Calu3 (cell line): Measurements from ENCODE around the gene MCM9. TPM values are rescaled to one million over a fixed set of nuclear protein-coding genes. Genes with fewer than 3 reads are reported as not detected.
"Not testable (repeated sequence)": the region's sequence is repeated elsewhere in the genome, so short reads cannot be mapped to it uniquely, and the experiment has no call there.

ENCODE experiments used
- BruUV-seq: library from RNA; stranded (reverse); fragments of 400-500 nt; replicated peaks from 2 replicates; lab custom pipeline; 2021; lab: Mats Ljungman, UMichigan
- CTCF ChIA-PET: fragments of 300-600 bp; sonication (Branson Sonifier 250); formaldehyde crosslinking; loops from one replicate; lab custom pipeline; 2022; ENCODE audit warnings: antibody characterized with exemption; lab: Charles Lee
- DNase-seq: peaks from one replicate; pipeline ENCODE4 v3.0.0; 2022
- H3K27ac Mint-ChIP-seq: one replicate; pipeline ENCODE4 v1.8.0; 2022; ENCODE audit warnings: mixed read lengths; ENCODE audit not compliant: unreplicated experiment
- H3K27me3 Mint-ChIP-seq: one replicate; pipeline ENCODE4 v1.8.0; 2022; ENCODE audit warnings: mixed read lengths; ENCODE audit not compliant: unreplicated experiment
- H3K36me3 Mint-ChIP-seq: one replicate; pipeline ENCODE4 v1.8.0; 2022; ENCODE audit warnings: mild to moderate bottlenecking, moderate library complexity, mixed read lengths; ENCODE audit not compliant: insufficient read depth, unreplicated experiment
- H3K4me1 Mint-ChIP-seq: one replicate; pipeline ENCODE4 v1.8.0; 2022; ENCODE audit warnings: mild to moderate bottlenecking, low read depth, mixed read lengths; ENCODE audit not compliant: unreplicated experiment
- H3K4me3 Mint-ChIP-seq: one replicate; pipeline ENCODE4 v1.8.0; 2022; ENCODE audit warnings: mild to moderate bottlenecking, low read depth, moderate library complexity, mixed read lengths; ENCODE audit not compliant: unreplicated experiment
- H3K9me3 Mint-ChIP-seq: one replicate; pipeline ENCODE4 v1.8.0; 2022; ENCODE audit warnings: low read depth, mixed read lengths; ENCODE audit not compliant: unreplicated experiment
- intact Hi-C: fragments of 100-400 bp; cut with micrococcal nuclease; formaldehyde crosslinking; loops from one replicate; pipeline ENCODE4 v1.10.0; 2022; ENCODE audit not compliant: unreplicated experiment
- total RNA-seq: library from RNA; stranded (reverse); gene quantifications from 2 replicates; pipeline ENCODE4 v1.2.3, GENCODE V29; 2022
- TF ChIP-seq, protein P1 (sequence below): fragments of 200-600 bp; IDR thresholded peaks from one replicate; pipeline ENCODE4 v1.8.0; 2022; ENCODE audit warnings: antibody characterized with exemption; ENCODE audit not compliant: unreplicated experiment

Gene MCM9
- total RNA-seq, 1 experiment from 2014 or later = 24.6 TPM

DNA sequence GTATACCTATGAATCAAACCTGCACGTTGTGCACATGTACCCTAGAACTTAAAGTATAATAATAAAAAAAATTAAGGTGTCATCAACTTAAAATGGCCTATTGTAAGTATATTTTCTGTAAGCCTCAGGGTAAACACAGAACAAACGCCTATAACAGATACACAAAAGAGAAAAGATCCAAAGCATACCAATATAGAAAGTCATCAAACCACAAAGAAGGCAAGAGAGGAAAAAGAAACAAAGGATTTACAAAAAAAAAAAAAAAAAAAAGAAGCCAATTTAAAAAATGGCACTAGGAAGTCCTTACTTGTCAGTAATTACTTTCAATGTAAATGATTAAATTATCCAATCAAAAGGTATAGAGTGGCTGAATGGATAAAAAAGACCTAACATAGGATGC is 65.6 kb downstream of the MCM9 start:
- no peak for DNase-seq
- Mint-ChIP-seq H3K27me3 (no peaks in the 10 kb centered on the region), H3K27ac (peak overlapping the region; percentile 52), H3K9me3 (no peaks in the 10 kb centered on the region), H3K4me1 (peaks cover 19% of the 10 kb centered on the region), H3K36me3 (no peaks in the 10 kb centered on the region), H3K4me3 (no peak overlapping the region)
- CTCF ChIA-PET = no interaction called here
- TF ChIP-seq, protein P1, sequence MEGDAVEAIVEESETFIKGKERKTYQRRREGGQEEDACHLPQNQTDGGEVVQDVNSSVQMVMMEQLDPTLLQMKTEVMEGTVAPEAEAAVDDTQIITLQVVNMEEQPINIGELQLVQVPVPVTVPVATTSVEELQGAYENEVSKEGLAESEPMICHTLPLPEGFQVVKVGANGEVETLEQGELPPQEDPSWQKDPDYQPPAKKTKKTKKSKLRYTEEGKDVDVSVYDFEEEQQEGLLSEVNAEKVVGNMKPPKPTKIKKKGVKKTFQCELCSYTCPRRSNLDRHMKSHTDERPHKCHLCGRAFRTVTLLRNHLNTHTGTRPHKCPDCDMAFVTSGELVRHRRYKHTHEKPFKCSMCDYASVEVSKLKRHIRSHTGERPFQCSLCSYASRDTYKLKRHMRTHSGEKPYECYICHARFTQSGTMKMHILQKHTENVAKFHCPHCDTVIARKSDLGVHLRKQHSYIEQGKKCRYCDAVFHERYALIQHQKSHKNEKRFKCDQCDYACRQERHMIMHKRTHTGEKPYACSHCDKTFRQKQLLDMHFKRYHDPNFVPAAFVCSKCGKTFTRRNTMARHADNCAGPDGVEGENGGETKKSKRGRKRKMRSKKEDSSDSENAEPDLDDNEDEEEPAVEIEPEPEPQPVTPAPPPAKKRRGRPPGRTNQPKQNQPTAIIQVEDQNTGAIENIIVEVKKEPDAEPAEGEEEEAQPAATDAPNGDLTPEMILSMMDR = no peak
- intact Hi-C loops = no loop called here
- no TSS peak for BruUV-seq

DNA sequence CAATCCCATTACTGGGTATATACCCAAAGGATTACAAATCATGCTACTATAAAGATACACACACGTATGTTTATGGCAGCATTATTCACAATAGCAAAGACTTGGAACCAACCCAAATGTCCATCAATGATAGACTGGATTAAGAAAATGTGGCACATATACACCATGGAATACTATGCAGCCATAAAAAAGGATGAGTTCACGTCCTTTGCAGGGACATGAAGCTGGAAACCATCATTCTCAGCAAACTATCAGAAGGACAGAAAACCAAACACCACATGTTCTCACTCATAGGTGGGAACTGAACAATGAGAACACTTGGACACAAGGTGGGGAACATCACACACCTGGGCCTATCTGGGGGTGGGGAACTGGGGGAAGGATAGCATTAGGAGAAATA is 66.1 kb downstream of the MCM9 start:
- H3K4me1 Mint-ChIP-seq = peaks cover 19% of the 10 kb centered on the region
- H3K9me3 Mint-ChIP-seq, H3K27me3 Mint-ChIP-seq, H3K36me3 Mint-ChIP-seq, CTCF ChIA-PET, intact Hi-C loops, H3K4me3 Mint-ChIP-seq, DNase-seq, BruUV-seq: not testable (repeated sequence)
- H3K27ac Mint-ChIP-seq = peak overlapping the region; percentile 52

DNA sequence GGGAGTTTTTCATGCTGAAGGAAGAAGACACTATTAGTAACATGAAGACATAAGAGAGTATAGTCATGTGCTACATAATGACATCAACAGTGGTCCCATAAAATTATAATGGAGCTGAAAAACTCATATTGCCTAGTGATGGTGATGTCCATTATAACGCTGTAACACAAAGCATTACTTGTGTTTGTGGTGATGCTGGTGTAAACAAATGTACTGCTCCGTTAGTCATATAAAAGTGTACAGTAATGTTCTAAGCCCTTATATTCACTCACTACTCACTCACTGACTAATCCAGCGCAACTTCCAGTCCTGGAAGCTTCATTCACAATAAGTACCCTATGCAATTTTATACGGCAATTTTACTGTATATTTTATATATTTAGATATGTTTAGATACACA is 67.8 kb downstream of the MCM9 start:
- CTCF ChIA-PET = no interaction called here
- H3K27me3 Mint-ChIP-seq = no peaks in the 10 kb centered on the region
- DNase-seq = no peak
- TF ChIP-seq, protein P1 = no peak
- peaks cover 19% of the 10 kb centered on the region for H3K4me1 Mint-ChIP-seq
- intact Hi-C loops = no loop called here
- BruUV-seq = no TSS peak
- no peak overlapping the region for H3K4me3 Mint-ChIP-seq
- H3K27ac Mint-ChIP-seq = no peak overlapping the region
- H3K36me3 Mint-ChIP-seq = no peaks in the 10 kb centered on the region
- no peaks in the 10 kb centered on the region for H3K9me3 Mint-ChIP-seq

DNA sequence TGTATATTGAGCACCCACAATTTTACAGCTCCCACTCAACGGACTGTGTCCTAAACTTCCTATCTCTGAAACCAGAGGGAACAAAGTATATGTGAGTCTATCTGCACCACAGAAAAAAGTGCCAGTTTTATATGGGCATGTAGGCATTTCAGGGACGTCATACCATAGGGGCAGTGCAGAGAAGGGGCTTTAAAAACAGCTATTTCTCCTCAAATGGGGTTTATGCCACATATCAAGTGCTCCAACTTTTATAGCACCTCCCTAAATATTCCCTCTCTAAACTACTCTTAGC is 69.9 kb downstream of the MCM9 start:
- Mint-ChIP-seq H3K27ac (no peak overlapping the region), H3K36me3 (no peaks in the 10 kb centered on the region), H3K4me3 (no peak overlapping the region), H3K27me3 (no peaks in the 10 kb centered on the region), H3K9me3 (no peaks in the 10 kb centered on the region), H3K4me1 (peaks cover 14% of the 10 kb centered on the region)
- intact Hi-C loops = no loop called here
- TF ChIP-seq, protein P1 = no peak
- no TSS peak for BruUV-seq
- DNase-seq = no peak
- CTCF ChIA-PET = interaction anchor here (0.6 kb wide), 1 partner anchor 84 kb away, joined by 3 read pairs; no protein-coding TSS in a partner anchor

DNA sequence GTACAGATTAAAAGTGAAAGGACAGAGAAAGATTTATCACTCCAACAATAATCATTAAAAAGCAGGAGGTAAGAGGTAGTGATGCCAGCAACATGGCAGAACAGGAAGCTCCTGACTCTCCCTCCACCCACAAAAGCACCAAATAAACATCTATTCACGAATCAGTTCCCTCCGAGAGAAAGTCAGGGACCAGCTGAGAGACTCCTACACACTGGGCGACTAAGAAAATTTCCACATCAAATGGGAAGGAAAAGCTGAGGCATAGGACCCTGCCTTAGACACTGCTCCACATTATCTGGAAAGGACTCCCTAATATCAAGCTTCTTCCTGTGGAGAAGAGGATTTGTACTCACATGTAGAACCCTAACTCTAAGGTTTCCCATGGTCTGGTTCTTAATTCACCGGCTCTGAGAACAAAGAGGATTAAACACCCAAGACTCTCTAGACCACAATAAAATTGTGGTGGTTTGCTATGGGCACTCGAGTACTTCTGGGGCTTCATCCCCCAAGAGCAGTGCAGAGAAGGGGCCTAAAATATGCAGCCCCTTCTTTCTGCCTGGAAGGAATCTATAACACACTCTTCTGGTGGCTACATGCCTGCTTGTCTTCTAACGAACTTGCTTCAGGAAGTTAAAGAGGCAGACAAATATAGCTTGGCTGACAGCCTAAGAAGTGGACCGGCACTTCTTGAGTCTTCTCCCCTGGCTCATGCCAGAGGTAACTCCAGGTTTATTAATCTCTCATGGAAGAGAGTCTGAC is 70.4 kb downstream of the MCM9 start:
- no peaks in the 10 kb centered on the region for H3K27me3 Mint-ChIP-seq
- TF ChIP-seq, protein P1 = no peak
- BruUV-seq = no TSS peak
- CTCF ChIA-PET = interaction anchor here (0.5 to 0.6 kb wide), 2 partner anchors 84 to 555 kb away, joined by 3 read pairs; no protein-coding TSS in a partner anchor
- no peaks in the 10 kb centered on the region for H3K9me3 Mint-ChIP-seq
- no peak overlapping the region for H3K4me3 Mint-ChIP-seq
- DNase-seq = no peak
- H3K4me1 Mint-ChIP-seq = peaks cover 14% of the 10 kb centered on the region
- no peak overlapping the region for H3K27ac Mint-ChIP-seq
- intact Hi-C loops = no loop called here
- no peaks in the 10 kb centered on the region for H3K36me3 Mint-ChIP-seq
